ENCODE measurements around the gene PPIL1.

- TF ChIP-seq, protein P1, sequence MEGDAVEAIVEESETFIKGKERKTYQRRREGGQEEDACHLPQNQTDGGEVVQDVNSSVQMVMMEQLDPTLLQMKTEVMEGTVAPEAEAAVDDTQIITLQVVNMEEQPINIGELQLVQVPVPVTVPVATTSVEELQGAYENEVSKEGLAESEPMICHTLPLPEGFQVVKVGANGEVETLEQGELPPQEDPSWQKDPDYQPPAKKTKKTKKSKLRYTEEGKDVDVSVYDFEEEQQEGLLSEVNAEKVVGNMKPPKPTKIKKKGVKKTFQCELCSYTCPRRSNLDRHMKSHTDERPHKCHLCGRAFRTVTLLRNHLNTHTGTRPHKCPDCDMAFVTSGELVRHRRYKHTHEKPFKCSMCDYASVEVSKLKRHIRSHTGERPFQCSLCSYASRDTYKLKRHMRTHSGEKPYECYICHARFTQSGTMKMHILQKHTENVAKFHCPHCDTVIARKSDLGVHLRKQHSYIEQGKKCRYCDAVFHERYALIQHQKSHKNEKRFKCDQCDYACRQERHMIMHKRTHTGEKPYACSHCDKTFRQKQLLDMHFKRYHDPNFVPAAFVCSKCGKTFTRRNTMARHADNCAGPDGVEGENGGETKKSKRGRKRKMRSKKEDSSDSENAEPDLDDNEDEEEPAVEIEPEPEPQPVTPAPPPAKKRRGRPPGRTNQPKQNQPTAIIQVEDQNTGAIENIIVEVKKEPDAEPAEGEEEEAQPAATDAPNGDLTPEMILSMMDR (IDR thresholded peaks at IDR 0.05), result no peak
- TF ChIP-seq POLR2A (IDR thresholded peaks at IDR 0.05), result no peak
Observed at GRCh38 chr6:36825994-36826393, 48.6 kb downstream of the PPIL1 start.

Data from Peyer's patch (tissue), 4 donors.